SK-N-SH treated with all-trans-retinoic acid at 6 μM for 48 hours (cell line): Measurements from ENCODE around the gene SLC18A2.

ENCODE experiments used
- ARNTL ChIP-seq: fragments of 450-650 bp; formaldehyde crosslinking; IDR thresholded peaks from 2 replicates; pipeline ENCODE4 v1.5.0; 2020; ENCODE audit warnings: low read depth, mild to moderate bottlenecking, moderate library complexity, borderline replicate concordance
- CREB5 ChIP-seq: fragments of 250-450 bp; sonication (Bioruptor Pico); IDR thresholded peaks from 2 replicates; pipeline ENCODE4 v1.5.1; 2020; ENCODE audit warnings: low read depth, mild to moderate bottlenecking, moderate library complexity
- ESRRG ChIP-seq: fragments of 250-450 bp; sonication (Bioruptor Pico); IDR thresholded peaks from 2 replicates; pipeline ENCODE4 v1.6.1; 2021; ENCODE audit warnings: mild to moderate bottlenecking
- GLIS3 ChIP-seq: fragments of 250-450 bp; sonication (Bioruptor Pico); IDR thresholded peaks from 2 replicates; pipeline ENCODE4 v1.5.0; 2020; ENCODE audit warnings: mild to moderate bottlenecking, moderate library complexity
- ISL1 ChIP-seq: fragments of 250-450 bp; sonication (Bioruptor Pico); IDR thresholded peaks from 2 replicates; pipeline ENCODE4 v2.1.2; 2022; ENCODE audit warnings: mild to moderate bottlenecking, moderate library complexity
- PATZ1 ChIP-seq: fragments of 250-450 bp; sonication (Bioruptor Pico); IDR thresholded peaks from 2 replicates; pipeline ENCODE4 v1.8.0; 2020; ENCODE audit warnings: mild to moderate bottlenecking, moderate library complexity, borderline replicate concordance
- POU6F1 ChIP-seq: fragments of 250-450 bp; sonication (Bioruptor Pico); IDR thresholded peaks from 2 replicates; pipeline ENCODE4 v1.8.0; 2021; ENCODE audit warnings: low read depth, mild to moderate bottlenecking, moderate library complexity, borderline replicate concordance
- PPARA ChIP-seq: fragments of 250-450 bp; sonication (Bioruptor Pico); IDR thresholded peaks from 2 replicates; pipeline ENCODE4 v1.5.0; 2020; ENCODE audit warnings: mild to moderate bottlenecking, borderline replicate concordance
- TCF4 ChIP-seq: fragments of 250-450 bp; sonication (Bioruptor Pico); IDR thresholded peaks from 2 replicates; pipeline ENCODE4 v1.8.0; 2021; ENCODE audit warnings: mild to moderate bottlenecking, moderate library complexity, borderline replicate concordance
- ZC3H10 ChIP-seq: fragments of 250-450 bp; sonication (Bioruptor Pico); IDR thresholded peaks from 2 replicates; pipeline ENCODE4 v1.5.1; 2021; ENCODE audit warnings: mild to moderate bottlenecking, moderate library complexity
- ZFP3 ChIP-seq: fragments of 250-450 bp; sonication (Bioruptor Pico); IDR thresholded peaks from 2 replicates; pipeline ENCODE4 v1.5.0; 2020; ENCODE audit warnings: mild to moderate bottlenecking, moderate library complexity
- ZFP30 ChIP-seq: fragments of 450-650 bp; formaldehyde crosslinking; IDR thresholded peaks from 2 replicates; pipeline ENCODE4 v1.5.0; 2022; ENCODE audit warnings: mild to moderate bottlenecking, moderate library complexity
- ZNF565 ChIP-seq: fragments of 450-650 bp; formaldehyde crosslinking; conservative IDR thresholded peaks from 2 replicates; pipeline ENCODE4 v1.5.0; 2020; ENCODE audit warnings: low read depth, mild to moderate bottlenecking, moderate library complexity
- ZNF70 ChIP-seq: fragments of 450-650 bp; formaldehyde crosslinking; IDR thresholded peaks from 2 replicates; pipeline ENCODE4 v1.5.0; 2020; ENCODE audit warnings: mild to moderate bottlenecking, moderate library complexity

- TF ChIP-seq PATZ1 (CRISPR knock-in tag) (no peak), POU6F1 (CRISPR knock-in tag) (no peak), ZC3H10 (CRISPR knock-in tag) (no peak), PPARA (CRISPR knock-in tag) (no peak), ISL1 (CRISPR knock-in tag) (no peak), TCF4 (CRISPR knock-in tag) (no peak), ESRRG (no peak), GLIS3 (CRISPR knock-in tag) (no peak), ZFP3 (CRISPR knock-in tag) (no peak), ARNTL (no peak), ZFP30 (CRISPR knock-in tag) (no peak), CREB5 (CRISPR knock-in tag) (no peak), ZNF70 (CRISPR knock-in tag) (no peak), ZNF565 (CRISPR knock-in tag) (no peak)
Observed at GRCh38 chr10:117201826-117202225, 39.1 kb upstream of the SLC18A2 start.
